Myometrial cell (primary cell): Measurements from ENCODE around the gene SYNCRIP. TPM values are rescaled to one million over a fixed set of nuclear protein-coding genes. Genes with fewer than 3 reads are reported as not detected.

ENCODE experiments used
- total RNA-seq: library from RNA; depleted of rRNA; stranded (reverse); fragments of >200 nt; gene quantifications from 2 replicates; pipeline ENCODE4 v1.2.3, GENCODE V29; 2015

SYNCRIP gene
- 55.9 and 66.6 TPM in 2 replicates for total RNA-seq

DNA sequence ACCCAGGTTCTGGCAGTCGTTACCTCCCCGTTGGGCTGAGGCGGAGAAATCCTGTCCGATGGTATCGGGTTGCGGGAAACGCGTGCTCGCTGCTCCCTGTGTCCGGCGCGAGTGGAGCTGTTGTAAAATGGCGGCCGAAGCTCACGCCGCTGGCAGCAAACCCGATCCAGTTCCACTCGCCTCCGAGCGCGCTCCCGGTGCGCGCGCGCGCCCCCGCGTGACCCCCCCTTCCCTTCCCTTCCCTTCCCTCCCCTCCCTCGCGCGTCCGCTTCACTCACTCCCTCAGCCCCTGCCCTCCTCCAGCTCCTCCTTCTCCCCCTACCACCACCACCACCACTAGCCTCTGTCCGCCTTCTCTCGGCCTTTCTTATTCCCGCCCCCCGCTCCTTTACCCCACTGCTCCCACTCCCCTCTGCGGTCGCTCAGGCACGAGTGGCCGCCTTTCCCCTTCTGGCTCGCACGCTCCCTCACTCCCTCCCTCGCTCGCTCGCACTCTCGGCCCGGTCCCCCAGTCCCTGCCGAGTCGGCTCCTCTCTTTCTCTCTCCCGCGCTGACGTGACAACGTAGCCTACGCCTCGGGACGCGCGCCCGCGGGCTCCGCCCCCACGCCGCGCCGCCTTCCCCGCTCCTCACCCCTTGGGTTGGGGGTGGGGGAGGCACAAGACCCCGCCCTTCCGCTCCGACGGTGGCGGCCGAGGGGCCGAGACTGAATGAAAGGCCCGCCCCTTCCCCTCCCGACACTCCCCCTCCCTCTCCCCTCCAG is at the start of gene SYNCRIP:
Gene SYNCRIP (minus strand): TSS at position 113 of the 763 bp plus-strand sequence. CDS start 1,447 bp downstream, outside the sequence.

DNA sequence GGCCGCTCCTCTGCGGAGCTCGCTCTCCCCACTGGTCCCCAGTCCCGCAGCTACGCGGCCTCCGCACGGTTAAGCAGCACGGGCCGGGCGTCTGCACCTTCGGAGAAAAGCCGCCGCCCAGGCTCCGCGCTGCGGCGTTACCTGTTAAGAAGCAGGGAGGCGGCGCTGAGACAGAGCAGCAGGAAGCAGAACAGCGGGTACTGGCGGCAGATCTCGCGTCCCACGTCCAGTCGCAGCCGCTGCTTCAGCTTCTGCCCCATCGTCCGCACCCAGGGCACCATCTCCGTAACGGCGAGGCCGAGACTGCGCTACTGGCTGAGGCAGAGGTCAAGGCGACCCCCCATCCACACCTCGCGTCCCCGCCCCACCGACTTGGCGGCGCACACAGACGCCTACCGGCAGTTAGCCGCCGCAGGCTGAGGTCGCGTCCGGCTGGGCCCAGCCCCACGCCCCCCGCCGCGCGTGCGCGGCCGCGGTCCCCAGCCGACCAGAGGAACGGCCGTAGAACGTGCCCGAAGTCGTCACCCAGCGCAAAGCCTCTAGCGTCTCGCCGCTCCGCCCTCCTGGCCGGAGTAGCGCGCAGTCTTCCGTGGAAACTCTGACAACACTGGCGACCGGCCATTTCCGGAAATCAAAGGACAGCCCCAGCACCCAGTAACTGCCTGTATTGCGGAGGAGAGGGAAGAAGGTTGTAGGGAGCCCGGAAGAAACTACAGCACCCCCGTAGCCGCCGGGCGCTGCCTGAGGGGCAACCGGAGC is 49.1 kb downstream of the SYNCRIP start, which contains the start of gene SNX14:
Gene SNX14 (minus strand): TSS at position 421 of the 759 bp plus-strand sequence. CDS start 140 bp downstream, at position 281.

Other genes with a start within 250 kb of the SYNCRIP start
- 315 and 382 TPM in 2 replicates for gene NT5E, start 192.8 kb downstream of the SYNCRIP start, total RNA-seq
- 73.5 and 94.6 TPM in 2 replicates for gene SNX14, start 49.0 kb downstream of the SYNCRIP start, total RNA-seq